Measurements from ENCODE around the gene SUN1. TPM values are rescaled to one million over a fixed set of nuclear protein-coding genes. Genes with fewer than 3 reads are reported as not detected.

SUN1 gene
- total and polyA plus RNA-seq, 10 of the 15 experiments (the other 5 are each of a cell fraction or from before 2014, with no cell fraction given): 27.8 to 107 (median 65.8) TPM

DNA sequence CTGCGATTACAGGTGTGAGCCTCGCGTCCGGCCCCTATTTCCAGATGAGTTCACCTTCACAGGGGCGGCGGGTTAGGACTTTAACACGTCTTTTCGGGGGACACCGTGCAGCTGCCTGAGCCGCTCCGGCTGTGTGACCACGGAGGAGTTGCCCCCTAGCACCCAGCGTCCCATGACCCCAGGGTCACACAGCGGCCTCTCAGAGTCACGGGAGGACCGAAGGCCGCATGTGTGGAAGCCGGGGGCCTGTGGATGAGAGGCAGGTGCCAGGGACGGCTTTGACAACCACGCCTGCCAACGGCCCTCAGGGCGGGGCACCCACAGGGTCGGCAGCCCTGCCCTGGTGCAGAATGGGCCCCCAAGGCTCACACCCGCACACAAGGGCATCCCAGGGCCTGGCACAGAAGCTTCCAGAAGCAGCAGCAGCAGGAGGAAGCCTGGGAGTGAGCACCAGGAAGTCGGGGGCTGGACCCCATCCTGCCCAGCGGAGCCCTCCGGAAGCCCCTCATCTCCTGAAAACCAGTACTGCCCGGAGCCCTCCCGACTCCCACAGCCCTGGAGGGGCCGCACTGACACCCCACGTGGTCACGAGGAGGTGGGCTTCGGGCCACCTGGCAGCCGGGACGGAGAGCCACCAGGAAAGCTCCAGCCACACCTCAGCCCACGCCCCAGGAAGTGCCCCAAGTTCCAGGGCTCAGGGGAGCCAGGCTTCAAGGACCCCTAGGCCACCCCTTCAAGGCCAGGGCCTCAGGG is 89.5 kb downstream of the SUN1 start:
- intact Hi-C loops (cut with micrococcal nuclease; ENCODE audit: unreplicated experiment): loop anchor here (2.0 kb wide), 3 partner anchors 13 to 29 kb away; no protein-coding TSS in a partner anchor
- no peak overlapping the region for H2AFZ ChIP-seq (ENCODE audit: control insufficient read depth, low read depth, low read length)
- peak overlapping the region; percentile 99 for H3K27ac ChIP-seq (ENCODE audit: control insufficient read depth, insufficient read depth)
- H3K9ac ChIP-seq (ENCODE audit: control insufficient read depth, insufficient read depth, low read length): peak overlapping the region; percentile 77
- RAD21 ChIA-PET (ENCODE audit: unreplicated experiment): interaction anchor here (1.0 to 2.0 kb wide), 2 partner anchors 12 to 31 kb away, joined by 7 to 18 read pairs; no protein-coding TSS in a partner anchor
- POLR2A ChIA-PET: interaction anchor here (0.6 to 2.7 kb wide), 2 partner anchors 8 to 12 kb away, joined by 6 to 13 read pairs; no protein-coding TSS in a partner anchor
- in situ Hi-C loops (cut with MboI): no loop called here
- no peaks in the 10 kb centered on the region for H3K9me3 ChIP-seq (replicated peaks; ENCODE audit: control insufficient read depth, insufficient read depth, low read length)
- SMC1A ChIA-PET (ENCODE audit: uncharacterized antibody, unreplicated experiment): interaction anchor here (1.1 to 1.9 kb wide), 2 partner anchors 12 to 13 kb away, joined by 5 to 16 read pairs; no protein-coding TSS in a partner anchor
- 50% methylated on average over 36 of the region's 36 CpGs for WGBS (ENCODE audit: insufficient coverage, insufficient replicate concordance, low lambda C conversion rate, missing lambda C conversion rate)
- no peak for FAIRE-seq
- BruUV-seq (replicated peaks): no TSS peak
- no peak for ATAC-seq
- peaks cover 0 to 7% of the 10 kb centered on the region in 2 experiments; a peak in 3 of 4 replicates for H3K36me3 ChIP-seq (ENCODE audit: control insufficient read depth in 2 of 2, insufficient read depth in 2 of 2, low read length in 1 of 2)
- TF ChIP-seq CBX5 (IDR thresholded peaks at IDR 0.05; ENCODE audit: low read depth): no peak
- 0 out of 2 replicates have a peak, but pooled peaks have one; percentile 13 for TF ChIP-seq NR2F1 (conservative IDR thresholded peaks at IDR 0.05)
- no peaks in the 10 kb centered on the region for H4K20me1 ChIP-seq (ENCODE audit: control insufficient read depth, insufficient read depth)
- CTCF ChIA-PET: interaction anchor here (0.6 to 2.9 kb wide), 3 partner anchors 12 to 72 kb away, joined by 3 to 20 read pairs (median 4); no protein-coding TSS in a partner anchor
- H3K79me2 ChIP-seq (ENCODE audit: control insufficient read depth, insufficient read depth, low read length): peaks cover 11% of the 10 kb centered on the region
- DNase-seq (ENCODE audit: low read depth, low spot score): no peak
- peaks cover 43% of the 10 kb centered on the region for H3K4me1 ChIP-seq (ENCODE audit: control insufficient read depth, insufficient read depth, low read length)
- H3K27me3 ChIP-seq (replicated peaks in 1 of 2; ENCODE audit: control insufficient read depth in 2 of 2, insufficient read depth in 2 of 2, low read length in 1 of 2): no peaks in the 10 kb centered on the region
- peak overlapping the region; percentile 32; the same call in 1 of the 2 replicates for H3K4me3 ChIP-seq
- peak overlapping the region; percentile 92 for H3K4me2 ChIP-seq (ENCODE audit: control insufficient read depth, insufficient read depth)

DNA sequence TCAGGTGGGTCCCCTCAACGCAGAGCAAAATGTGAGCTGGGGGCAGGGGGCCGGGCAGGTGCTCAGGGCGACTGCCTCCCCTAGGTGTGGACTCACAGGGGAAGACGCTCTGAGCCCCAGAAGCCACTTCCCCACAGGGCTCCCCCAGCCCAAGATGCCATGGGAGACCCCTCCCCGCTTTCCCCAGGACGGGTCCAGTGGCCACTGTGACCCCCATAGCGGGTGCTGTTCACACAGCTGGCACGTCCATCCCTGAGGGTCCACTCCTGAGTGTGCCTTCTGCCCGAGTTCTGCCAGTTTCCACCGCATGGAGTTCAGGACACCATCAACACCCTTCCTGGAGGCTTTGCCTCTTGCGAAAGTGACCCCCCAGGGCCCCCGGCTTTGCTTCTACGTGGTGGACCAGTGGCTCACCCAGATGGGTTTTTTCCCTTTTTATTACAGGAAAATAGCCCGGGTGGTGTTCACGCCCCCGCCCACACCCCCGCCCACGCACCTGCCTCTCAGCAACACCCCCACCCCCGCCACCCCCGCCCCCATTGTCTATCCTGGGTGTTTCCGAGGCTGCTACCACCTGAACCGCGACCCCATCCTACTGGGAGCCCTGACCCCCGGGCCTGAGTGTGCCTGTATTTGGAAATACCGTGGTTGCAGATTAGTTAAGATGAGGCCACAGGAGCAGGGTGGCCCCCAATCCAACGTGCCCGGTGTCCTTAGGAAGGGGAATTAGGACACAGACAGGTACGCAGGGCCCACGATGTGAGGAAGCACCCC is 90.2 kb downstream of the SUN1 start:
- no peak for FAIRE-seq
- H3K4me1 ChIP-seq (ENCODE audit: control insufficient read depth, insufficient read depth, low read length): peaks cover 47% of the 10 kb centered on the region
- TF ChIP-seq SREBF1 (IDR thresholded peaks at IDR 0.05; ENCODE audit: low read length) (no peak), EGR1 (IDR thresholded peaks at IDR 0.05; ENCODE audit: borderline replicate concordance in 1 of 2, low read depth in 2 of 2, low read length in 2 of 2) (peak in 1 of 2 experiments; percentile 69; a peak in 2 of 3 replicates), BACH1 (IDR thresholded peaks at IDR 0.05; ENCODE audit: borderline replicate concordance) (0 out of 2 replicates have a peak, but pooled peaks have one; percentile 22), HDGF (IDR thresholded peaks at IDR 0.05) (peak; percentile 37), SMAD1 (IDR thresholded peaks at IDR 0.05; ENCODE audit: low read depth, partially characterized antibody) (no peak)
- TF ChIP-seq, protein P1, sequence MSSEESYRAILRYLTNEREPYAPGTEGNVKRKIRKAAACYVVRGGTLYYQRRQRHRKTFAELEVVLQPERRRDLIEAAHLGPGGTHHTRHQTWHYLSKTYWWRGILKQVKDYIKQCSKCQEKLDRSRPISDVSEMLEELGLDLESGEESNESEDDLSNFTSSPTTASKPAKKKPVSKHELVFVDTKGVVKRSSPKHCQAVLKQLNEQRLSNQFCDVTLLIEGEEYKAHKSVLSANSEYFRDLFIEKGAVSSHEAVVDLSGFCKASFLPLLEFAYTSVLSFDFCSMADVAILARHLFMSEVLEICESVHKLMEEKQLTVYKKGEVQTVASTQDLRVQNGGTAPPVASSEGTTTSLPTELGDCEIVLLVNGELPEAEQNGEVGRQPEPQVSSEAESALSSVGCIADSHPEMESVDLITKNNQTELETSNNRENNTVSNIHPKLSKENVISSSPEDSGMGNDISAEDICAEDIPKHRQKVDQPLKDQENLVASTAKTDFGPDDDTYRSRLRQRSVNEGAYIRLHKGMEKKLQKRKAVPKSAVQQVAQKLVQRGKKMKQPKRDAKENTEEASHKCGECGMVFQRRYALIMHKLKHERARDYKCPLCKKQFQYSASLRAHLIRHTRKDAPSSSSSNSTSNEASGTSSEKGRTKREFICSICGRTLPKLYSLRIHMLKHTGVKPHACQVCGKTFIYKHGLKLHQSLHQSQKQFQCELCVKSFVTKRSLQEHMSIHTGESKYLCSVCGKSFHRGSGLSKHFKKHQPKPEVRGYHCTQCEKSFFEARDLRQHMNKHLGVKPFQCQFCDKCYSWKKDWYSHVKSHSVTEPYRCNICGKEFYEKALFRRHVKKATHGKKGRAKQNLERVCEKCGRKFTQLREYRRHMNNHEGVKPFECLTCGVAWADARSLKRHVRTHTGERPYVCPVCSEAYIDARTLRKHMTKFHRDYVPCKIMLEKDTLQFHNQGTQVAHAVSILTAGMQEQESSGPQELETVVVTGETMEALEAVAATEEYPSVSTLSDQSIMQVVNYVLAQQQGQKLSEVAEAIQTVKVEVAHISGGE (CRISPR knock-in tag; IDR thresholded peaks at IDR 0.05): no peak

More for the DNA sequence above, 90.2 kb downstream of the SUN1 start:
- Histone ChIP-seq H3K4me3 (peak overlapping the region; percentile 72), H2AFZ (ENCODE audit: control insufficient read depth, low read depth, low read length) (no peak overlapping the region; the same call in 1 of the 2 replicates), H3K36me3 (ENCODE audit: control insufficient read depth in 2 of 2, insufficient read depth in 2 of 2, low read length in 1 of 2) (peaks cover 0 to 9% of the 10 kb centered on the region in 2 experiments; a peak in 3 of 4 replicates), H3K27ac (ENCODE audit: control insufficient read depth, insufficient read depth) (peak overlapping the region; percentile 99), H4K20me1 (ENCODE audit: control insufficient read depth, insufficient read depth) (no peaks in the 10 kb centered on the region), H3K9me3 (replicated peaks; ENCODE audit: control insufficient read depth, insufficient read depth, low read length) (no peaks in the 10 kb centered on the region), H3K79me2 (ENCODE audit: control insufficient read depth, insufficient read depth, low read length) (peaks cover 11% of the 10 kb centered on the region), H3K9ac (ENCODE audit: control insufficient read depth, insufficient read depth, low read length) (peak overlapping the region; percentile 90), H3K4me2 (ENCODE audit: control insufficient read depth, insufficient read depth) (peak overlapping the region; percentile 99), H3K27me3 (replicated peaks in 1 of 2; ENCODE audit: control insufficient read depth in 2 of 2, insufficient read depth in 2 of 2, low read length in 1 of 2) (no peaks in the 10 kb centered on the region)
- WGBS (ENCODE audit: insufficient coverage, insufficient replicate concordance, low lambda C conversion rate, missing lambda C conversion rate): 16% methylated on average over 26 of the region's 29 CpGs
- intact Hi-C loops (cut with micrococcal nuclease; ENCODE audit: unreplicated experiment): loop anchor here (1.0 to 2.0 kb wide), 4 partner anchors 14 to 143 kb away; no protein-coding TSS in a partner anchor
- SMC1A ChIA-PET (ENCODE audit: uncharacterized antibody, unreplicated experiment): interaction anchor here (0.8 to 1.9 kb wide), 5 partner anchors 13 to 70 kb away, joined by 3 to 16 read pairs (median 3); no protein-coding TSS in a partner anchor
- BruUV-seq (replicated peaks): no TSS peak
- DNase-seq (ENCODE audit: low read depth, low spot score) (no peak), ATAC-seq (peak; percentile 14)
- in situ Hi-C loops (cut with MboI): no loop called here
- POLR2A ChIA-PET: interaction anchor here (0.5 to 2.7 kb wide), 9 partner anchors 12 to 1490 kb away, joined by 3 to 13 read pairs (median 4); partner anchors contain the start of gene ADAP1
- RAD21 ChIA-PET (ENCODE audit: unreplicated experiment): interaction anchor here (0.9 to 2.0 kb wide), 13 partner anchors 9 to 182 kb away, joined by 3 to 18 read pairs (median 4); no protein-coding TSS in a partner anchor
- CTCF ChIA-PET: interaction anchor here (0.6 to 2.9 kb wide), 9 partner anchors 13 to 254 kb away, joined by 3 to 20 read pairs (median 3); partner anchors contain the start of gene COX19
